GM12872 (cell line): Measurements from ENCODE around the gene FASTK.

Experiments used
- TF ChIP-seq, protein P1 (sequence below): IDR thresholded peaks from 3 replicates; pipeline ENCODE4 v1.5.1; 2011; ENCODE audit warnings: low read depth, mild to moderate bottlenecking, low read length, moderate library complexity; ENCODE audit not compliant: insufficient read depth

Gene FASTK

DNA sequence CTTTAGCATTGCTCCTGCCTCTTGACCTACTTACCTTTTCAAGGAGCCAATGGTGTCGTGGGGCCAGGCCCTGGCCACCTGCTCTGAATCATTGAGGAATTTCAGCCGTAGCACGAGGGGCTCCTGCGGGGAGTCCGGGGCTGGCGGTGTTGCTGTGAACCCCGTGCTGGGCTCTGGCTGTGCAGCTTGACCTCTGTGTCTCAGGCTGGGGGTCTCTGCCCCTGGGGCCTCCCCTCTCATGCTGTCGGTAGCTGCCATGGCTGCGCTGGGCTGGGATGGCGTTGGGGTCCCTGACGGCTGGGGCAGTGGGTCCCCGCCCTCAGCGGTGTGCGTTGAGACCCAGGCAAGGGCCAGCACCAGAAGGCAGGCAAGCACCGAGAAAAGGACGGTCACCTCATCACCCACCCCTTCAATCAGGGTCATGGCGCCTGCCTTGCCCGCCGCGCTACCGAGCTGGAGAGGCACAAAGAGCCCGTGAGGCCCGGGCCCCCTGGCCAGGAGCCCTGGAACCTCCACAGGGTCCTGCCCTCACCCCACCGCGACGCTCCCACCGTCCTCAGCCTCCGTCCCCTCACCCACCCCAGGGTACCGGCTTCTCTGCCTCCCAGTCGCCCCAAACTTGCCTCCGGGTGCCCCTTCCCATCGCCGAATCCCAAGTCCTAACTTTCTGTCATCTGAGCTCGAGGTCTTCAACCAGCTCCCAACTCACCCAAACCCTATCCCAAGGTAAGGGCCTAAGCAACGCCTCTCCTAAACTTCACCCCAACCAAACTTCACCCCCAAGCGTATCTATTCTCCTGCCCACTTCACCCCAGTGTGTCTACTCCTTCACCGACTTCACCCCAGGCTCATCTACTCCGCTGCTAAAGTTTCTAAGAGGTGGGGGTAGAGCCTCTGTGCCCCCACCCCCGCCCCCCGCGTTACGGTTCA is 1.8 kb upstream of the FASTK start:
- TF ChIP-seq, protein P1, sequence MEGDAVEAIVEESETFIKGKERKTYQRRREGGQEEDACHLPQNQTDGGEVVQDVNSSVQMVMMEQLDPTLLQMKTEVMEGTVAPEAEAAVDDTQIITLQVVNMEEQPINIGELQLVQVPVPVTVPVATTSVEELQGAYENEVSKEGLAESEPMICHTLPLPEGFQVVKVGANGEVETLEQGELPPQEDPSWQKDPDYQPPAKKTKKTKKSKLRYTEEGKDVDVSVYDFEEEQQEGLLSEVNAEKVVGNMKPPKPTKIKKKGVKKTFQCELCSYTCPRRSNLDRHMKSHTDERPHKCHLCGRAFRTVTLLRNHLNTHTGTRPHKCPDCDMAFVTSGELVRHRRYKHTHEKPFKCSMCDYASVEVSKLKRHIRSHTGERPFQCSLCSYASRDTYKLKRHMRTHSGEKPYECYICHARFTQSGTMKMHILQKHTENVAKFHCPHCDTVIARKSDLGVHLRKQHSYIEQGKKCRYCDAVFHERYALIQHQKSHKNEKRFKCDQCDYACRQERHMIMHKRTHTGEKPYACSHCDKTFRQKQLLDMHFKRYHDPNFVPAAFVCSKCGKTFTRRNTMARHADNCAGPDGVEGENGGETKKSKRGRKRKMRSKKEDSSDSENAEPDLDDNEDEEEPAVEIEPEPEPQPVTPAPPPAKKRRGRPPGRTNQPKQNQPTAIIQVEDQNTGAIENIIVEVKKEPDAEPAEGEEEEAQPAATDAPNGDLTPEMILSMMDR, result no peak

DNA sequence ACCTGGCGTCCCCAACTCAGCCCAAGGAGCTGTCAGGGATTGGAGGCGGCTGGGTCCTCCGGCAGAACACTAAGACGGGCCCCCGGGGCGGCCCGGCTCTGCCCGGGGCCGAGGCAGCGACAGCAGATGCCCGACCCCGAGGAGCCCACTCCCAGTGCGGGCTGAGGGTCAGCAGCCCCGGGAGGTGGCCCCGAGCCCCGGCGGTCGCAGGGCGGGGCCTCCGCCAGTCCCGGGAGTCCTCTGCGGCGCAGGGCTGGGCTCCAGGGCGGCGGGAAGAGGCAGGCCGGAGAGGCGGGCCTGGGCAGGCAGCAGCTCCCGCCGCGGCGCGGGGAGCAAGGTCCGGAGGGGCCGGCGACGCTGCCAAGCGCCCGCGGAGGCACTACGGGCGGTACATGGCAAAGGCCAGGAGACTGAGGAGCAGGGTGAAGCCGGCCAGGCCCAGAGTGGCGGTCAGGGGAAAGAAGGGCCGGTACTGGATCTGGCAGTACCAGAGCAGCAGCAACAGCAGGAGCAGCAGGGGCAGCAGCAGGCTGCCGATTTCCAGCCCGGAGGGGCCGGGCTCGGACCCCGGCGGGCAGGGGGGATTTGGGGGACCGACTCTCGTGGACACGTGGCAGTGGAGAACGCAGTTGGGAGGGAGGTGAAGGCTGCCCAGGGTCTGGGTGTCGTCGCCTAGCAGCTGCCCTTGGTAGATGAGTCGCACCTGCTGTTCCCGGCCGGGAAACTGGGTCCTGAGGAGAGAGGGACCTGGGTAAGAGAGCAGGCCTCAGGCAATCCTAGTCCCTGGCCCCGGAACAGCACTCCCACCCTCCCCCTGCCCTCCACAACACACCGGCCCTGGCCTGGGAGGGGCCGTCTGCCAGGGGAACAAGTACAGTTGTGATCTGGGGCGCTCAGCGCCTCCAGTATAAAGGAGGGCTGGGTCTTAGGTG is 827 bp upstream of the FASTK start:
- TF ChIP-seq, protein P1, result no peak

DNA sequence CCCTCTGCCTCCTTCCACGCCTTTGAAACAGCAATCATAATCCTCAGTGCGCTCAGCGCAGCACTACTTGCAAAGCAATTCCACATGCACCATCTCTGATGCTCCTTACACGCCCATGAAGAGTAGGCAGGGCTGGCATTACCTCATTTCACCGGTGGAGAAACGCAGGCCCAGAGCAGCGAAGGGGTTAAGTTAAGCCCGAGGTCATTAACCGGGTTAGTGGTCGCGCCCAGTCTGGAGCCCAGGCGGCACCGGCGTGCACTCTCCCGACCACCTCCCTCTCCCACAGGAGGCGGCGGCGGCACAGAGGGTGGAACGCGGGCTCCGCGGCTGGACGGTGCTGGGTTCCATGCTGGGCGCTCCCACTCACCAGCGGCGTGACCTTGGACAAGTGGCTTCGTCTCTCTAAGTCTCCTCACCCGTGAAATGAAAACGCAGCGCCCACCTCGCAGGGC is 515 bp downstream of the FASTK start:
- TF ChIP-seq, protein P1, result no peak

DNA sequence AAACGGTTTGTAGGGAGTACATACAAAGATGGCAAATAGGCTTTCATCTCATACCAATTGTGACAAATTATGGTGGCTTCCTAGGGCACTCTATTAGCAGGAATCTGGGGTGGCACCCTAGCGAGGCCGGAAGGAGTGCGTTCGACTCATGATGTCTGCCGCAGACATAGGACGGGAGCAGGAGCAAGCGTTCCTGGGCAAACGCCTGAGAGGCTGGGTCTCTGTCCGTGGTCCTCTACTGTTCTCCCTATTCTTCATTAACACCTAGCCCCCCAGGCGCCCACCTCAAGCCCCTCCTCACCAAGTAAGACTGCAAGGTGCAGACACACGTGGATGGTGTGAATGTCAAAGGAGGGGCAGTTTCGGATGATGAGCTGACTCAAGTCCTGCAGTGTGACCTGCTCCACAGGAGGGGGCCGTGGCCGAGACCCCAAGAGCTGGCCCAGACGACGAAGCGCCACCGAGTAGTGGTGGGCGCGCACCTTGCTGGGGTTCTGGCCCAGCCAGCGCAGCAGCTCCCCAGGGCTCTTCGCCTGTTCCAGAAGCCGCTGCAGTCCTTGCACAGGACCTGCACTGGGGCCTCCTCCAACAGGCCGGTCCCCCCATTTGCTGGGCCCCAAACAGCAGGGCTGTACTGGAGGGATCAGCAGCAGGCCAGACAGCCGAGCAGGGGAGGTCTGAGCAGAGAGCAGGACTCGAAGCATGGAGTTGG is 1.3 kb downstream of the FASTK start:
- TF ChIP-seq, protein P1, result no peak

DNA sequence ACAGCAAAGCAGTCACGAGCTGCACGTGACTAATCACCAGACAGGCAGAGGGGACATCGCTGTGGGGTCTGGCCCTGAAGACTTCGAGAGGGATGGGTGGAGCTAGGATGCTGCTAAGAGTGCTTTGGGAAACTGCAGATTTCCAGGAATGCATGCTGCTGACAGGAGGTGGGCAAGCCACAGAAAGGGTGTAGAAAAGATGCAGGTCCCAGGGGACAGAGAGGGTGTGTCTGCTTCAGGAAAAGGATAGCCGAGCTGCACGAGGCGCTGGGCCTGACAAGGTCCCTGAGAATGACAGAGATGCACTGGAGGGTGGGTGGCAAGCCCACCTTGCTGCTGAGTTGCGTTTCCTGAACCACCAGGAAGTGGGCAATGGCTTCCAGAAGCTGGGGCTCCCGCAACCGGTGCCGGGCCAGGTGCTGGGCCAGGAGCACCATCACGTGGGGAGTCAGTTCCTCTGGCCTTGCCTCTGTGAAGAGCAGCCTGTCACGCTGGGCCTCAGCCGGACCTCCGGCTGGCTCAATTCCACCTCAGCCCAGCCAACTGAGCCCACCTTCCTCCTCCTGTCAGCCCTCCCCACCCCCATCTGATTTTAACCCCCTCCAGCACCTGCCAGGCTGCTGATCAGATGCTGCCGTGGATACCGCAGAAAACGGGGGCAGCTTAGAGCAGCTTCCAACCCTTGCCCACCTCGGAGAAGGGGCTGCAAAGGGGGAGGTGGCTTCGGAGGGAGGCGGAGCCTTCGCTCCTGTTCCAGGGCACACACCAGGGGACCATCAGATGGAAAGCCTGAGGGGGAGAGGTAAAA is 2.2 kb downstream of the FASTK start:
- TF ChIP-seq, protein P1, result no peak

DNA sequence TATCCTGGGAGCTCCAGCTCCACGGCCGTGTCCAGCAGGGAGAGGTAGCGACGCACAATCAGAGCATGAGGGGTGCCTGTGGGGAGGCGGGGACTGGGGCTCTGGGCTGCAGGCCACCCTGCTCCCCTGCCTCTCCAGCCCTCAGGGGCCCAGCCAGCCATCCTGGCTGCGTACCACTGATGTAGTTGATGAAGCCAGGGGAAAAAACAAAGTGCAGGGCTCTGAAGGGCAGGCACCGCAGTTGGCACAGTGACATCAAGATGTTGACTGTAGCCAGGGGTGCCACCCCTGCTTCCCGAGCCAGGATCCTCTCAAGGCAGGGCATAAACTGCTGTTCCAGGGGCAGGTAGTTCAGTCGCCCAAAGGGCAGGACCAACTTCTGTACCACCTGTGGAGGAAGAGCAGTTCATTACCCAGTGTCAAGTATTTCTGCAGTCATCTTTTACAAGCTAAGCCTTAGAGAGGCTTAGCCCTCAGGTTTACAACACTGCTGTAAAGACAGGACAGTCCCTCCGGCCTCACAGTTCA is 2.8 kb downstream of the FASTK start:
- TF ChIP-seq, protein P1, result no peak
